GM21737 (cell line): ENCODE measurements around the gene CCDC88B.
A peak's percentile ranks its signal among the peaks of the same experiment; 100 is the strongest.
"Not testable (repeated sequence)": the region's sequence is repeated elsewhere in the genome, so short reads cannot be mapped to it uniquely, and the experiment has no call there.

ENCODE experiments used
- ATAC-seq: cut with Tn5 transposase; IDR thresholded peaks from one replicate; pipeline ENCODE4 v1.9.1; 2021; ENCODE audit warnings: mild to moderate bottlenecking, moderate library complexity; ENCODE audit not compliant: unreplicated experiment

The CCDC88B gene

GRCh38 chr11:64321533-64321932, 18.5 kb upstream of the CCDC88B start:
- no peak for ATAC-seq

DNA sequence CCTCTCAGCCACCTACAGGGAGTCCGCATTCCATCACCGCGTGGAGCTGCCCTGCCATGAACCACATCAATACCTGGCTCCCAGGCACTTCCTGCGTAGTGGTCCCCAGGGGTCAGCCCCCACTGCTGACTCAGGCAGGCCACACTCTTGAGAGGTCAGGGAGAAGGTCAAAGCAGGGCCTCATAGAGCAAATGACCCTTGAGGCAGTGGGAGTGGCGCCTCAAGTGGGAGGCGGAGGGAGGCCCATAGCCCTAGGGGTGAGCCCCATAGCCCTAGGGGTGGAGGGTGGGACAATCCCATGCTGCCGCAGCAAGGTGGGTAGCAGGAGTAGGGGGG, 17.1 kb upstream of the CCDC88B start:
- no peak for ATAC-seq

- no peak for ATAC-seq
Measured at GRCh38 chr11:64323373-64323772, 16.6 kb upstream of the CCDC88B start.

DNA sequence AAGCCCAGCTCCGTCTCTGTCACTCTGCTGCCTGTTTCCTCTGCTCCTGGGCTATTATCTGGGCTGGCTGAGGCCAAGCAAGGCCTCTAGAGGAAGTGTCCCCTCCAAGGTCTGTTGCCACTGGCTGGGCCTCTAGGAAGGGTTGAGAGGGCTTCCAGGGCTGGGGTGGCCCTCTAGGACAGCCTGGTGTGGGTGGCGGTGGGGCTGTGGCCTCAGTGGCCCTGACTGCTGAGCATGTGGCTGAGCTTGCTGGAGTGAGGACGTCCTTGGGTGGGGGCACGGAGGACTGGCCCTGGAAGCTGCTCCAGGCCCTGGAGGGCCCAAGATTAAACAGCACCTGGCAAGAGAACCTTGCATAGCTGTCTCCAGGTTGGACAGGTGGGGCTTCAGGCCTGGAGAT, 16.0 kb upstream of the CCDC88B start:
- ATAC-seq: not testable (repeated sequence)

DNA sequence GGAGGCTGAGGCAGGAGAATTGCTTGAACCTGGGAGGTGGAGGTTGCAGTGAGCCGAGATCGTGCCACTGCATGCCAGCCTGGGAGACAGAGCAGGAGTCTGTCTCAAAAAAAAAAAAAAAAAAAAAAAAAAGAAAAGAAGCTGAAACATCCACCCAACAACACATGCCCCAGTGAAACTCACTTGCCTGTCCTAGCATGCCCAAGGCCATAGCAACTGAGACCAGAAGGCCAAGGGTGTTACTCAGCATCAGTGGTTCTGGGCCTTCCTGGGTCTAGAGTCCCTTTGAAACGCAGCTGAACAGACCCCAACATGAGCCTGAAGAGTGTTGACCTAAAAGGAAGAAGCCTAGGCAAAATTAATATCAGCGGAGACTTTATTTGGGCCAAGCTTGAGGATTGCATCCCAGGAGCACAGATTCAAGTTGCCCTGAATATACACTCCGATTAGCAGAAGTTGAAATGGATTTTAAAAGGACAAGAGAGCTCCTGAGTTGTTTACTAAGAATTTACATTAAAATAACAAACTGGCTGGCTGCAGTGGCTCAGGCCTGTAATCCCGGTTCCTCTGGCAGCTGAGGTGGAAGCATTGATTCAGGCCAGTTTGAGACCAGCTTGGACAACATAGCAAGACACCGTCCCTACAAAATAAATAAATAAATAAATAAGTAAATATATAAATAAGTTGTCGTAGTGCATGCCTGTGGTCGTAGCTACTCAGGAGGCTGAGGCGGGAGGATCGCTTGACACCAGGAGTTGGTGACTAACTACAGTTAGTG, 15.1 kb upstream of the CCDC88B start:
- ATAC-seq: no peak

DNA sequence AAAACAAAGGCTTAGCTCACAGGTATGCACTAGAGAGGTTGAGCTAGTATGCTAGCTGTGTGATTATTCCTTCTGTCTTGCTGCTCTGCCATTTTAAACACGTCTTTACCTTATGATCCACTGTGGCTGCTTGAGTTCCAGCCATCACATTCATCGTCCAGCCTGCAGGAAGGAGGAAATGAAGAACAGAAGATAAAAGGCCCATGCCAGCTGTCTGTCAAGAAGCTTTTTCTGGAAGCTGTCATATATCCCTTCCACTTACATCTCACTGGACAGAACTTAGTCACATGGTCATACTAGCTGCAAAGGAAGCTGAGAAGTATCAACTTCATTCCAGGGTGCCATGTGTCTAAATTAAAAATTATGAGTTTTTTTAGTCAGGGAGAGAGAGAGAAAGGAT, 12.6 kb upstream of the CCDC88B start:
- no peak for ATAC-seq

- no peak for ATAC-seq
Measured at GRCh38 chr11:64327993-64328392, 12.0 kb upstream of the CCDC88B start.

- ATAC-seq: no peak
Measured at GRCh38 chr11:64330888-64331287, 9.1 kb upstream of the CCDC88B start.

DNA sequence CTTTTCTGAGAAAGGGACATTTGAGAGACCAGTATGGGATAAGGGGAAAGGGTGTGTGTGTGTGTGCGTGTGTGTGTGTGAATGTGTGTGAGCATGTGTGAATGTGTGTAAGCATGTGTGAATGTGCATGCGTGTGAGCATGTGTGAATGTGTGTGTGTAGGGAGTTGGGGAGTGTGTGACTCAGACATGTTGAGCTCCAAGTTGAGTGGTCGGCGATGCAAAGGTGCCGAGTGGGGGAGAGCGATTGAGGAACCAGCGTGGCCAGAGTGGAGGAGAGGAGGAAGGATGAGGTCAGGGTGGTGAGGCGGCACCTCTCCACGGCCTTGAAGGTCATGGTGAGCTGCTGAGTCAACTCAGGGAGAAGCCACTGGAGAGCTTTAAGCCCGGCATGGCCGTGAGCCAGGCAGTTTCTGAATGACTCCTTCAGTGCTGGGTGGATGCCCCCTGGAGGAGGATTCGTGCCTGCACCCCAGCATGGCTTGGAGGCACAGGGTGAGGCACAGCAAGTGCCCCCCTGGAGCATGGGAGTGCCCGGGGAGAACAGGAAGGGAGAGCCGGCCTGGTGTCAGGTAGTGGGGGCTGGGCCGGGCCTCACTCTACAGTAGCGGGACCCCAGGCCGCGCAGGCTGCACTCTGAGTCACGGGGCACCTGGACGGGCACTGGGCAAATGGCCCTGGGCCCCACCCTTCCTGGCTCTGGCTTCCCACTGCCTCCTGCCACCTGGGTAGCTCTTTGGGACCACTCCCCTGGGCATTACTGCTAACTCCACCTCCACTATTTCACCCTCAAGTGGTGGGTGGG, 8.2 kb upstream of the CCDC88B start:
- peak; percentile 40 for ATAC-seq

- no peak for ATAC-seq
Measured at GRCh38 chr11:64333556-64333955, 6.4 kb upstream of the CCDC88B start.

DNA sequence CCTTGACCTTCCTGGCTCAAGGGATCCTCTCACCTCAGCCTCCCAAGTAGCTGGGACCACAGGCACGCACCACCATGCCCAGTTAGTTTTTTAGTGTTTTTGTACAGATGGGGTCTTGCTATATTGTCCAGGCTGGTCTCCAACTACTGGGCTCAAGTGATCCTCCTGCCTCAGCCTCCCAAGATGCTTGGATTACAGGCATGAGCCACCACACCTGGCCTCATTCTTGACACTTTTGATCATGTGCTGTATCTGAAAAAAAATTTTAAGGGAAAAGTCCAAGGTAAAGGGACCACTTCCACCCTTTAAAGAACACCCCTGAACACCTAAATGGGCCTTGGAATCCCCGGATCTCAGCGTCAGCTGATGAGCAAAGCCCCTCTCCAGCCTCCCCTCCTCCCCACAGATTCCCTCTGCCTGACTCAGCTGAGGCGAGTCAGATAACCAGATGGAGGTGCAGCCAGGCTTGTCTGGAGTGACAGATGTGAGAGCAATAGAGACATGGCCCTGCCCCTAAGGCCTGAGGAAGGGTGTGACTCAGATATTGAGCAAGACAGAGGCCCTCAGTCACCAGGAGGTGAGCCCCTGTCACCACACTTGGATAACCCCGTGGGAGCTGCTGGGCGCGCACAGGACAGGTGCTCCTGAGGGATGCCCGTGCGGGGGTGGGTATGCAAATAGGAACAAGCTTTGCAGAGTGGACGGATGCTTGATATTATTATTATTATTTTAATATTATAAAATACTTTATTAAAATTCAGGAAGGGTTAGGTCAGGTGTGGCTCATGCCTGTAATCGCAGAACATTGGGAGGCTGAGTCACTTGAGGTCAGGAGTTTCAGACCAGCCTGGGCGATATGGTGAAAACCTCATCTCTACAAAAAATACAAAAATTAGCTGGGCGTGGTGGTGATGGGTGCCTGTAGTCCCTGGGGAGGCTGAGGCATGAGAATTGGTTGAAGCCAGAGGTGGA, 5.0 kb upstream of the CCDC88B start:
- peak; percentile 73 for ATAC-seq

GRCh38 chr11:64337538-64338249, 2.3 kb upstream of the CCDC88B start:
- ATAC-seq: no peak

- ATAC-seq: no peak
Measured at GRCh38 chr11:64338716-64339115, 1.3 kb upstream of the CCDC88B start.

GRCh38 chr11:64339286-64339685, 718 bp upstream of the CCDC88B start:
- no peak for ATAC-seq

DNA sequence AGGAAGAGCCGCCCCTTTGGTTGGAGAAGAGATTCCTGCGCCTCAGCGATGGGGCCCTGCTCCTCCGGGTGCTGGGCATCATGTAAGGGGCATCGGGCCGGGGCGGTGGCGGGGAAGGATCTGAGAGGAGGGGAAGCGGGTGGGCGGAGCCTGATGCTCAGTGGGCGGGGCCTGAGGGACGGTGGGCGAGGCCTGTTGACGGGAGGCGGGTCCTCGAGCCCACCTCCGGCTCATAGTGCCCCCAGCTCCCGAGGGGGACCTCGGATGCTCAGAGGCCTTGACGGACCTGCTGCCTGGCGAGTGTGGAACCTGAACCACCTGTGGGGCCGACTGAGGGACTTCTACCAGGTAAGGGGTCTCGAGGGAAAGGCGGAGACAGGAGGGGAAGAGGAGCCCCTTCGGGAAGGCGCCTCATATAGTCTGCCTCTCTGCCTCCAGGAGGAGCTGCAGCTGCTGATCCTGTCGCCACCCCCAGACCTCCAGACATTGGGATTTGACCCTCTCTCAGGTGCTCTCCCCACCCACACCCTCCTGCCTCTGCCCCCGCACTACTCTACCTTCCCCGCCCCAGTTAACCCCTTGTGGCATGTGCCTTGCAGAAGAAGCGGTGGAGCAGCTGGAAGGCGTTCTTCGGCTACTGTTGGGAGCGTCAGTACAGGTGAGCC, 799 bp downstream of the CCDC88B start:
- peak; percentile 35 for ATAC-seq

DNA sequence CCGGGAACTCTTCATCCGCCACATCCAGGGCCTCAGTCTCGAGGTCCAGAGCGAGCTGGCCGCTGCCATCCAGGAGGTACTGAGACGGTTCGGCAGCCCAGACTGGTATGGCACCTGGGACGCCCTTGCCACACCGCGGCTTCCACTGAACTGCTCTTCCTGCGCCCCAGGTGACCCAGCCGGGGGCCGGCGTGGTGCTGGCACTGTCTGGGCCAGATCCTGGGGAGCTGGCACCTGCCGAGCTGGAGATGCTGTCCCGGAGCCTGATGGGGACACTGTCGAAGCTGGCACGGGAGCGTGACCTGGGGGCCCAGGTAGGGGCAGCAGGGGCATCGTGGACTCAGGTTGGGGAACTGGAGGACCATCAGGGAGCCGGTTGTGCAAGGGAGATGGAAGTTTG, 1.4 kb downstream of the CCDC88B start:
- no peak for ATAC-seq

DNA sequence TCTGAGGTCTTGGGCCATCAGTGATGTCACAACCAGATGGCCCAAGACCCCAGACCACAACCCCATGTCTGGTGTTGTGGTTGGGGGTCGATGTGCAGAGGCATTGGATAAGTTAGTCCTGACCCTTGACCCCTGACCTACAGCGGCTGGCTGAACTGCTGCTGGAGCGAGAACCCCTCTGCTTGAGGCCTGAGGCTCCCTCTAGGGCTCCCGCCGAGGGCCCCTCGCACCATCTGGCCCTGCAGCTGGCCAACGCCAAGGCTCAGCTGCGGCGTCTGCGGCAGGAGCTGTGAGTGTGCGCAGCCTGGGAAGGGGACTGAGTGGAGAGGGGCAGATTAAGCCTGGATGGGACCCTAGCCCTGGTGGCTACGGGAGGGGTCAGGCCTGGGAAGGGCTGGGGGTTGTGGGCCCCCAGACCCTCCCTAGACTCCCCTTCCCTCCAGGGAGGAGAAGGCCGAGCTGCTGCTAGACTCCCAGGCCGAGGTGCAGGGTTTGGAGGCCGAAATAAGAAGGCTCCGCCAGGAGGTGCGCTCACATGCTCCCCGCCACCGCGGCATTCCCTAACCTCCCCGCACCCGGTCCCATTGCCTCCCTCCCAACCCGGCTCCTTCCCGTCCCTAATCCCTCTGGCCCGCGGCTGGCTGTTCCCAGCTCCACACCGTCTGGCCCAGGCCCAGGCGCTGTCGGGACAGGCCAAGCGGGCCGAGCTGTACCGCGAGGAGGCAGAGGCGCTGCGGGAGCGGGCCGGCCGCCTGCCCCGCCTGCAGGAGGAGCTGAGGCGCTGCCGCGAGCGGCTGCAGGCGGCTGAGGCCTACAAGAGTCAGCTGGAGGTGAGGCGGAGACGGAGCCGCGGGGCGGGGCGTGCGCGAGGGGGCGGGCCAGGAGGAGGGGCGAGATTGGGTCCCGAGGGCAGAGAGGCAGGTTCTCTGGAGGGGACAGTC, 2.1 kb downstream of the CCDC88B start:
- ATAC-seq: no peak

DNA sequence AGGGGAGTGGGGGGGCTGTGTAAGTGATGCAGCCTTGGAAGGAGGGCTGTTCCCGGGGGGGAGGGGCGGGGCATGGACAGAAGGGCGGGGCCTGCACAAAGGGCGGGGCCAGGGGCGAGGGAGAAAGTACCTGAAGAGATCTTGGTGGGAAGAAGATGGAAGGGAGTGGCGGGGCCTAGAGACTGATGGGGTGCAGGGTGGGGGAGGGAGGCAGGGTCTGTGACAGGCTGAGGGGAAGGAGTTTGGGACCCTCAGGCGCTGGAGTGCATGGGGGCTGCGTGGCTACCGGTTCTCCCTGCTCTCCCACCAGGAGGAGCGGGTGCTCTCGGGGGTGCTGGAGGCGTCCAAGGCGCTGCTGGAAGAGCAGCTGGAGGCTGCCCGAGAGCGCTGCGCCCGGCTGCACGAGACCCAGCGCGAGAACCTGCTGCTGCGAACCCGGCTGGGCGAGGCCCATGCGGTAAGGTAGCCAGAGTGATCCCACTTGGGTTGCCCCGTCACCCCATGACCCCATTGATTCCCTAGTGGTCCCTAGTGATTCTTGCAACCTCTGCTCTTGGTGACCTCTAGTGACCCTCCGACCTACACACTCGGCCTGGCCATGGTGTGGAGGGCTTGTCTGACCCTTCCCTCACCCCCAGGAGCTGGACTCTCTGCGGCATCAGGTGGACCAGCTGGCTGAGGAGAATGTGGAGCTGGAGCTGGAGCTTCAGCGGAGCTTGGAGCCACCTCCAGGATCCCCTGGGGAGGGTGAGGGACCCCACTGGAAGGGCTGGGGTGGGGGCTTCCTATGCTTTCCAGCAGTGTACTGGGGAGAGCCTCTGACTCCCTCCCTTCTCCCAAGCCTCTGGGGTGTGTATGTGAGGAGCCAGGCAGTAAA, 3.1 kb downstream of the CCDC88B start:
- ATAC-seq: no peak
